ENCODE results near the gene SPEF2. TPM values are rescaled to one million over a fixed set of nuclear protein-coding genes. Genes with fewer than 3 reads are reported as not detected.

Gene SPEF2
- total RNA-seq, 1 donor from 2014 or later, result 3.4 TPM

DNA sequence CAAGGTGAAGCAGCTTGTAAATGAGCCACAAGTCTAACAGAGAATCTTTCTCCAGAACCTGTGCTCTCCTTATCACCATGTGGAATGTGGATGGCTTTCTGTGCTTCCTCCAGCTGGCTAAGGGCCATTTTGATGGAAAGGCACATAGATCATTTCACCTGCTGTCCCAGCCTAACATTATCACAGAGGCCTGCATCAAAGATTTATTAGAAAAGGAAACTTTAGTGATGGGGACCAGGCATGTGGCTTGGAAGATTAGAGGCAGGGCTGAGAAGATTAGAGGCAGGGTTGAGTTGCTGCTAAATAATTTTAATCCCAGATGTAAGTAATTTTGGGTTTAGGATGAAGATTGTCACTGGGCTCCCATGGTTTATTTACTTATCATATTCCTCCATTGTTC is 6.3 kb downstream of the SPEF2 start:
- H3K9me3 ChIP-seq (ENCODE audit: insufficient read depth, low read depth, low read length), result no peaks in the 10 kb centered on the region
- Mint-ChIP-seq H3K4me3 (ENCODE audit: unreplicated experiment) (no peak overlapping the region), H3K4me1 (ENCODE audit: low read depth, unreplicated experiment) (peaks cover 4% of the 10 kb centered on the region), H3K27me3 (ENCODE audit: low read depth, unreplicated experiment) (no peaks in the 10 kb centered on the region), H3K36me3 (ENCODE audit: low read depth, unreplicated experiment) (peaks cover 2% of the 10 kb centered on the region), H3K27ac (ENCODE audit: unreplicated experiment) (no peak overlapping the region), H3K9me3 (ENCODE audit: unreplicated experiment) (no peaks in the 10 kb centered on the region)
- no peaks in the 10 kb centered on the region for H3K27me3 ChIP-seq (ENCODE audit: insufficient read depth, low read length)
- no peaks in the 10 kb centered on the region for H3K79me2 ChIP-seq (ENCODE audit: insufficient read depth, low read length)
- no peaks in the 10 kb centered on the region for H4K20me1 ChIP-seq (ENCODE audit: insufficient read depth, low read length)
- H3K9ac ChIP-seq (ENCODE audit: low read length), result no peak overlapping the region
- DNase-seq (ENCODE audit: low read depth) (no peak), FAIRE-seq (no peak)
- H3K4me3 ChIP-seq (ENCODE audit: insufficient read depth, low read depth, low read length), result no peak overlapping the region
- H3K4me2 ChIP-seq (ENCODE audit: low read length), result no peak overlapping the region
- no peaks in the 10 kb centered on the region for H3K4me1 ChIP-seq (ENCODE audit: insufficient read depth, low read length)
- TF ChIP-seq EZH2 (IDR thresholded peaks at IDR 0.05; ENCODE audit: insufficient read depth, low read length), result no peak
- TF ChIP-seq, protein P1, sequence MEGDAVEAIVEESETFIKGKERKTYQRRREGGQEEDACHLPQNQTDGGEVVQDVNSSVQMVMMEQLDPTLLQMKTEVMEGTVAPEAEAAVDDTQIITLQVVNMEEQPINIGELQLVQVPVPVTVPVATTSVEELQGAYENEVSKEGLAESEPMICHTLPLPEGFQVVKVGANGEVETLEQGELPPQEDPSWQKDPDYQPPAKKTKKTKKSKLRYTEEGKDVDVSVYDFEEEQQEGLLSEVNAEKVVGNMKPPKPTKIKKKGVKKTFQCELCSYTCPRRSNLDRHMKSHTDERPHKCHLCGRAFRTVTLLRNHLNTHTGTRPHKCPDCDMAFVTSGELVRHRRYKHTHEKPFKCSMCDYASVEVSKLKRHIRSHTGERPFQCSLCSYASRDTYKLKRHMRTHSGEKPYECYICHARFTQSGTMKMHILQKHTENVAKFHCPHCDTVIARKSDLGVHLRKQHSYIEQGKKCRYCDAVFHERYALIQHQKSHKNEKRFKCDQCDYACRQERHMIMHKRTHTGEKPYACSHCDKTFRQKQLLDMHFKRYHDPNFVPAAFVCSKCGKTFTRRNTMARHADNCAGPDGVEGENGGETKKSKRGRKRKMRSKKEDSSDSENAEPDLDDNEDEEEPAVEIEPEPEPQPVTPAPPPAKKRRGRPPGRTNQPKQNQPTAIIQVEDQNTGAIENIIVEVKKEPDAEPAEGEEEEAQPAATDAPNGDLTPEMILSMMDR (IDR thresholded peaks at IDR 0.05; ENCODE audit: insufficient read depth, low read depth, low read length), result no peak
- H3K27ac ChIP-seq (ENCODE audit: low read depth, low read length), result no peak overlapping the region
- no peak overlapping the region for H2AFZ ChIP-seq (ENCODE audit: low read depth, low read length)
- no peaks in the 10 kb centered on the region for H3K36me3 ChIP-seq (ENCODE audit: insufficient read depth, low read length)

DNA sequence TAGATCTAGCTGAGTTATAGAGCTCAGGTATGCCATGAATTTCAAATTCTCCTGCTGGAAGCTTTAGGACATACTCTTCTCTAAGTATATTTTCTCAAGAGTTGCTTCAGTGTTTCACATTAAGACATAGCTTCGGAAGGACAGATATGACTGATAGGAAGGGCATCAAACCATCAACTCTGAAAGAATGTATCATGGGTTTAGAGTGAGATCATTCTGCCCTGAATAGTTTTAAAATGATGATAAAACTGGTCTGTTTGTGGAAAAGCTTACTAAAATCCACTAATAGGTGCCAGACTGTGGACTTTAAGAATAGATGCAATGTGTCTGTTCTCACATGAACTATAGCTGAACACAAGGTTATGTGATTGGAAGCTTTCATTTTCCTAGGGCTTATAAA is 8.4 kb downstream of the SPEF2 start:
- H3K9ac ChIP-seq (ENCODE audit: low read length), result no peak overlapping the region
- Mint-ChIP-seq H3K27ac (ENCODE audit: unreplicated experiment) (no peak overlapping the region), H3K4me1 (ENCODE audit: low read depth, unreplicated experiment) (peaks cover 4% of the 10 kb centered on the region), H3K36me3 (ENCODE audit: low read depth, unreplicated experiment) (peaks cover 11% of the 10 kb centered on the region), H3K9me3 (ENCODE audit: unreplicated experiment) (no peaks in the 10 kb centered on the region), H3K4me3 (ENCODE audit: unreplicated experiment) (no peak overlapping the region), H3K27me3 (ENCODE audit: low read depth, unreplicated experiment) (no peaks in the 10 kb centered on the region)
- no peak overlapping the region for H3K27ac ChIP-seq (ENCODE audit: low read depth, low read length)
- H3K79me2 ChIP-seq (ENCODE audit: insufficient read depth, low read length), result no peaks in the 10 kb centered on the region
- H3K4me2 ChIP-seq (ENCODE audit: low read length), result no peak overlapping the region
- H3K4me3 ChIP-seq (ENCODE audit: insufficient read depth, low read depth, low read length), result no peak overlapping the region
- no peaks in the 10 kb centered on the region for H3K9me3 ChIP-seq (ENCODE audit: insufficient read depth, low read depth, low read length)
- no peak for DNase-seq (ENCODE audit: low read depth)
- no peaks in the 10 kb centered on the region for H3K4me1 ChIP-seq (ENCODE audit: insufficient read depth, low read length)
- TF ChIP-seq, protein P1 (IDR thresholded peaks at IDR 0.05; ENCODE audit: insufficient read depth, low read depth, low read length), result no peak
- no peak for TF ChIP-seq EZH2 (IDR thresholded peaks at IDR 0.05; ENCODE audit: insufficient read depth, low read length)
- no peaks in the 10 kb centered on the region for H4K20me1 ChIP-seq (ENCODE audit: insufficient read depth, low read length)
- no peak for FAIRE-seq
- no peak overlapping the region for H2AFZ ChIP-seq (ENCODE audit: low read depth, low read length)
- no peaks in the 10 kb centered on the region for H3K36me3 ChIP-seq (ENCODE audit: insufficient read depth, low read length)
- H3K27me3 ChIP-seq (ENCODE audit: insufficient read depth, low read length), result no peaks in the 10 kb centered on the region

DNA sequence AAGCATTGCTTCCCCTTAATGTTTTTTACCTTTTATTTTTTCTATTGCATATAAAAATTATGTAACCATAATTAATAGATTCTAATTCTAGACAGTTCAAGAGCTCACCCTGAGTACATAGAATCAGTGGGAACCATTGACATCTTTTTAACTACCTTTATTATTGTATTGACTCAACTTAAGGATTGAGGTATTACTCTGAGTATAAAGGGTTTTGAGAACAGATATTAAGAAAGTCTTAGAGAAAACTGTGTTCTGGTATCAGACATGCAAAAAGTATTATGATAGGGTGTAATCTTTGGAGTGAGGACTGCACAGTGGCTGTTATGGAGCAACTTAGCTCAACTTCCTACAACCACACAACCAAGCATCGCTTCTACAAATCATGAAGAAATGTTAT is 8.9 kb downstream of the SPEF2 start:
- H3K27me3 Mint-ChIP-seq (ENCODE audit: low read depth, unreplicated experiment), result no peaks in the 10 kb centered on the region
- no peak overlapping the region for H3K27ac ChIP-seq (ENCODE audit: low read depth, low read length)
- no peak overlapping the region for H3K4me3 Mint-ChIP-seq (ENCODE audit: unreplicated experiment)

More for the DNA sequence above, 8.9 kb downstream of the SPEF2 start:
- no peak overlapping the region for H2AFZ ChIP-seq (ENCODE audit: low read depth, low read length)
- Mint-ChIP-seq H3K4me1 (ENCODE audit: low read depth, unreplicated experiment) (peaks cover 4% of the 10 kb centered on the region), H3K36me3 (ENCODE audit: low read depth, unreplicated experiment) (peaks cover 11% of the 10 kb centered on the region), H3K27ac (ENCODE audit: unreplicated experiment) (no peak overlapping the region), H3K9me3 (ENCODE audit: unreplicated experiment) (no peaks in the 10 kb centered on the region)
- H4K20me1 ChIP-seq (ENCODE audit: insufficient read depth, low read length), result no peaks in the 10 kb centered on the region
- H3K79me2 ChIP-seq (ENCODE audit: insufficient read depth, low read length), result no peaks in the 10 kb centered on the region
- TF ChIP-seq, protein P1 (IDR thresholded peaks at IDR 0.05; ENCODE audit: insufficient read depth, low read depth, low read length), result no peak
- no peak for TF ChIP-seq EZH2 (IDR thresholded peaks at IDR 0.05; ENCODE audit: insufficient read depth, low read length)
- no peak overlapping the region for H3K4me2 ChIP-seq (ENCODE audit: low read length)
- H3K4me3 ChIP-seq (ENCODE audit: insufficient read depth, low read depth, low read length), result no peak overlapping the region
- no peak for DNase-seq (ENCODE audit: low read depth)
- H3K9ac ChIP-seq (ENCODE audit: low read length), result no peak overlapping the region
- H3K27me3 ChIP-seq (ENCODE audit: insufficient read depth, low read length), result no peaks in the 10 kb centered on the region
- H3K4me1 ChIP-seq (ENCODE audit: insufficient read depth, low read length), result no peaks in the 10 kb centered on the region
- H3K36me3 ChIP-seq (ENCODE audit: insufficient read depth, low read length), result no peaks in the 10 kb centered on the region
- H3K9me3 ChIP-seq (ENCODE audit: insufficient read depth, low read depth, low read length), result no peaks in the 10 kb centered on the region
- FAIRE-seq, result no peak

Measured in astrocyte (in vitro differentiated cells and primary cell).